GM12878 (cell line): ENCODE measurements around the gene RPL10. TPM values are rescaled to one million over a fixed set of nuclear protein-coding genes. Genes with fewer than 3 reads are reported as not detected.

Experiments
- ATAC-seq: fragments of 200-7000 bp; cut with Tn5 transposase; 3 replicates; pipeline ENCODE4 v1.9.1; 2020; ENCODE audit warnings: mild to moderate bottlenecking, moderate library complexity
- BruUV-seq: library from RNA; stranded (reverse); fragments of 400-500 nt; replicated peaks from 2 replicates; lab custom pipeline; 2021; lab: Mats Ljungman, UMichigan
- CTCF ChIA-PET: fragments of 300-600 bp; sonication (Branson Sonifier 250); formaldehyde crosslinking; extraction: SDS; loops from one replicate; lab custom pipeline; 2021; ENCODE audit warnings: inconsistent platforms; lab: Yijun Ruan, JAX
- POLR2A ChIA-PET: fragments of 350-600 bp; formaldehyde crosslinking; extraction: SDS; loops from one replicate; lab custom pipeline; 2021; ENCODE audit warnings: inconsistent platforms; lab: Charles Lee
- RAD21 ChIA-PET: fragments of 300-600 bp; sonication (Branson Sonifier 250); formaldehyde crosslinking; loops from one replicate; lab custom pipeline; 2023; ENCODE audit warnings: antibody characterized with exemption; ENCODE audit not compliant: unreplicated experiment; lab: Charles Lee
- SMC1A ChIA-PET: fragments of 300-600 bp; sonication (Branson Sonifier 250); formaldehyde crosslinking; loops from one replicate; lab custom pipeline; 2023; ENCODE audit not compliant: unreplicated experiment, uncharacterized antibody; lab: Charles Lee
- DNase-seq: peaks from one replicate; pipeline ENCODE4 v3.0.0-alpha.2; 2011; ENCODE audit warnings: low read depth, low spot score
- FAIRE-seq: peaks from 3 replicates; lab custom pipeline; 2011; peaks lifted over from hg19 to GRCh38; lab: Jason Lieb, UNC
- H2AFZ ChIP-seq: 2 replicates; pipeline ENCODE4 v1.6.0; 2011; ENCODE audit warnings: low read depth, low read length, control low read depth; ENCODE audit not compliant: control insufficient read depth
- H3K27ac ChIP-seq: 2 replicates; pipeline ENCODE4 v1.5.1; 2011; ENCODE audit warnings: control low read depth; ENCODE audit not compliant: control insufficient read depth, insufficient read depth
- H3K27me3 ChIP-seq, 2 experiments: replicated peaks in 1 of 2; 2 replicates each; pipeline versions ENCODE4 v1.6.0 to v1.6.1; 2011; ENCODE audit warnings: low read length in 1 of 2; ENCODE audit not compliant: control insufficient read depth in 2 of 2, insufficient read depth in 2 of 2
- H3K36me3 ChIP-seq, 2 experiments: 2 replicates each; pipeline ENCODE4 v1.5.1; 2011; ENCODE audit warnings: low read length in 1 of 2; ENCODE audit not compliant: control insufficient read depth in 2 of 2, insufficient read depth in 2 of 2
- H3K4me1 ChIP-seq: 2 replicates; pipeline ENCODE4 v1.6.1; 2011; ENCODE audit warnings: mild to moderate bottlenecking, low read length, moderate library complexity, mixed read lengths; ENCODE audit not compliant: control insufficient read depth, insufficient read depth
- H3K4me2 ChIP-seq: 2 replicates; pipeline ENCODE4 v1.6.0; 2011; ENCODE audit warnings: control low read depth; ENCODE audit not compliant: control insufficient read depth, insufficient read depth
- H3K4me3 ChIP-seq: fragments of 200-600 bp; sonication (generic); 2 replicates; pipeline ENCODE4 v1.5.1; 2016
- H3K79me2 ChIP-seq: 2 replicates; pipeline ENCODE4 v1.6.0; 2011; ENCODE audit warnings: low read length; ENCODE audit not compliant: control insufficient read depth, insufficient read depth
- H3K9ac ChIP-seq: 2 replicates; pipeline ENCODE4 v1.8.0; 2011; ENCODE audit warnings: low read length, control low read depth, mixed read lengths; ENCODE audit not compliant: control insufficient read depth, insufficient read depth
- H3K9me3 ChIP-seq: replicated peaks from 3 replicates; pipeline ENCODE4 v1.5.1; 2011; ENCODE audit warnings: mild to moderate bottlenecking, low read length; ENCODE audit not compliant: control insufficient read depth, insufficient read depth
- H4K20me1 ChIP-seq: 2 replicates; pipeline ENCODE4 v1.6.0; 2011; ENCODE audit not compliant: control insufficient read depth, insufficient read depth
- EGR1 ChIP-seq, 2 experiments: IDR thresholded peaks; 1 replicate in 1 of 2; 2 replicates in 1 of 2; pipeline ENCODE4 v1.6.1; 2011 to 2012; ENCODE audit warnings: low read depth in 2 of 2, low read length in 2 of 2, borderline replicate concordance in 1 of 2, mild to moderate bottlenecking in 1 of 2, moderate library complexity in 1 of 2
- FOXK2 ChIP-seq: fragments of 450-650 bp; IDR thresholded peaks from 2 replicates; pipeline ENCODE4 v1.6.1; 2017; ENCODE audit warnings: mild to moderate bottlenecking, moderate library complexity
- GATAD2B ChIP-seq: fragments of 450-650 bp; conservative IDR thresholded peaks from 2 replicates; pipeline ENCODE4 v1.6.1; 2017; ENCODE audit warnings: low read depth, mild to moderate bottlenecking, moderate library complexity
- POLR2A ChIP-seq: IDR thresholded peaks from 2 replicates; pipeline ENCODE4 v1.6.1; 2011; ENCODE audit warnings: low read depth, mild to moderate bottlenecking, low read length
- POLR2AphosphoS2 ChIP-seq: IDR thresholded peaks from 2 replicates; pipeline ENCODE4 v1.6.1; 2011; ENCODE audit warnings: low read depth, mild to moderate bottlenecking, low read length, improper control_type of control experiment, moderate library complexity
- RCOR1 ChIP-seq: conservative IDR thresholded peaks from 2 replicates; pipeline ENCODE4 v1.6.1; 2012; ENCODE audit warnings: low read depth, low read length, improper control_type of control experiment
- SREBF1 ChIP-seq: IDR thresholded peaks from 2 replicates; pipeline ENCODE4 v1.6.1; 2012; ENCODE audit warnings: mild to moderate bottlenecking, low read length
- SUPT20H ChIP-seq: IDR thresholded peaks from 2 replicates; pipeline ENCODE4 v1.6.1; 2011; ENCODE audit warnings: low read depth, mild to moderate bottlenecking, low read length, moderate library complexity, borderline replicate concordance; ENCODE audit not compliant: control insufficient read depth
- TCF3 ChIP-seq: IDR thresholded peaks from 2 replicates; pipeline ENCODE4 v1.6.1; 2012; ENCODE audit warnings: low read depth, mild to moderate bottlenecking, low read length, borderline replicate concordance; ENCODE audit not compliant: insufficient read depth
- WGBS: methylation state at CpG from one replicate; pipeline ENCODE4 v1.1.6; 2016; ENCODE audit warnings: low lambda C conversion rate; ENCODE audit not compliant: insufficient replicate concordance, insufficient coverage; ENCODE audit errors: missing lambda C conversion rate; 5-methylcytosine and 5-hydroxymethylcytosine counted together
- in situ Hi-C: fragments of 300-500 bp; cut with MboI; formaldehyde crosslinking; loops from 9 replicates; pipeline ENCODE4 v1.14.3; 2018; ENCODE audit warnings: mixed read lengths
- intact Hi-C: fragments of 100-400 bp; cut with micrococcal nuclease; formaldehyde crosslinking; loops from one replicate; pipeline ENCODE4 v1.14.2; 2022; ENCODE audit not compliant: unreplicated experiment
- polyA plus RNA-seq, 11 experiments: library from polyadenylated mRNA; depleted of rRNA in 4 of 11; unstranded in 6 of 11; stranded (reverse) in 5 of 11; fragments of >200 nt; fragmentation: Nextera tagmentation in 4 of 11; fragmentation: Illumina TruSeq in 1 of 11; extraction: Ambion mirVana in 4 of 11; extraction: Trizol in 1 of 11; gene quantifications; 1 replicate in 1 of 11; 2 replicates in 10 of 11; pipeline versions ENCODE4 v1.2.1 to v1.2.3, GENCODE V29; 2011 to 2016; ENCODE audit warnings: inconsistent platforms in 2 of 11, missing spikeins in 2 of 11, low read depth in 1 of 11
- total RNA-seq, 4 experiments: library from RNA; depleted of rRNA in 3 of 4; stranded (reverse); fragments of >200 nt in 3 of 4; fragmentation: Illumina TruSeq in 1 of 4; extraction: Trizol in 1 of 4; gene quantifications; 2 replicates each; pipeline versions ENCODE4 v1.2.1 to v1.2.3, GENCODE V29; 2013 to 2021

Gene RPL10
- total and polyA plus RNA-seq, 10 of the 15 experiments (the other 5 are each of a cell fraction or from before 2014, with no cell fraction given), result 1,938 to 7,222 (median 4,494) TPM

DNA sequence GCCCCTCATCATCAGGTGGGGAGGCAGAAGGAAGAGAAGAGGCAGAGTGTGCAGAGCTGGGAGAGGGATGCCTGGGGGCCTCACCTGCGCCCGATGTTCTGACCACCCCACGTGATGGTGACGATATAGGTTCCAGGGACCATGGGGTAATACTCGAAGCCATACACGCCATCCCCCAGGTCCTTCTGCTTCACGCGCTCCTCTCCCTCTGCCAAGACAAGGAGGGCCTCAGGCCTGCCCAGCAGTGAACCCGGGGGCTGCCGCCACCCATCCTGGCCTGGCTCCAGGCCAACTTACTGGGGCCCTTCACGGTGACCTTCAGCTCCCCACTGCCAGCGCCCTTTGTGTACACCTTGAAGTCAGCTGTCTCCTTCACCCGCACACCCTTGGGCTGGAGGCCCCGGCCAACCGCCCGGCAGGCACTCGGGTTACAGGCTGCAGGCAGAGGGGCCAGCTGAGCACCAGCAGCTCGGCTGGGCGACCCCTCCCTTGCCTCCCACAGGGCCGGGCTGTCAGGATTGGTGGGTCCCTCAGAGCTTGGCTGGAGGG is 33.1 kb upstream of the RPL10 start:
- RAD21 ChIA-PET, result no interaction called here
- H4K20me1 ChIP-seq, result no peaks in the 10 kb centered on the region

DNA sequence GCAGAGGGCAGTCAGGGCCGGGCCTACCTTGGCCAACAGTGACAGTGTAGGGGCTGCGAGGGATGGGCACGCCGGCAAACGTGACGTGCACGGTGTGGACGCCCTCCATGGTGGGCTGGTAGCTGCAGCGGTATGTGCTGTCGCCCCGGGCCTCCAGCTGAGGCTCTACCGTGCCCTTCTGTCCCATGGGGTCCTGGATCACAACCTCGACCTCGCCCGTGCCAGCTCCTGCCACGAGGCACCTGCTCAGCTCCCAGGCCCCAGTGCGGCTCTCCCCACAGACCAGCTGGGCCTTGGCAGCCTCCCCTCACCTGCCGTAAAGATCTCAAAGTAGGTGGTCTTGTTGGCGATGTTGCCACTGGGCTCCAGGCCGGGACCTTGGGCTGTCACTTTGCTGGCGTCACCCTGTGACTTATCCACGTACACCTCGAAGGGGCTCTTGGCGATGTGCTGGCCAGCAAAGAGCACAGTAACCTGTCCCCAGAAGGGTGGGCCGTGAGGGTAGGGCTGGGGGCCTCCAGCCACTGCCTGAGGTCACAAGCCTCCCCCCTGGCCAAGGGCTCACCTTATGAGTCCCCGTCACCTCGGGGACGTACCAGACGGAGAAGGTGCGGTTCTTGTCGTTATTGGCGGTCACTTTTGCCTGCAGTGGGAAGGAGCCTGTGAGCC is 32.0 kb upstream of the RPL10 start:
- H2AFZ ChIP-seq, result no peak overlapping the region
- H3K9ac ChIP-seq, result no peak overlapping the region
- ChIA-PET POLR2A (no interaction called here), SMC1A (no interaction called here), RAD21 (no interaction called here), CTCF (no interaction called here)
- FAIRE-seq, result no peak
- H3K36me3 ChIP-seq, result peaks cover 6 to 40% of the 10 kb centered on the region in 2 experiments; a peak in 3 of 4 replicates
- no peaks in the 10 kb centered on the region for H3K27me3 ChIP-seq
- ATAC-seq, result no peak
- intact Hi-C loops, result no loop called here
- H3K79me2 ChIP-seq, result peaks cover 34% of the 10 kb centered on the region
- 80% methylated on average over 32 of the region's 32 CpGs for WGBS
- in situ Hi-C loops, result no loop called here
- TF ChIP-seq SREBF1 (no peak), POLR2AphosphoS2 (0 out of 2 replicates have a peak, but pooled peaks have one; percentile 22), SUPT20H (no peak), POLR2A (peak; percentile 54)
- H3K4me2 ChIP-seq, result no peak overlapping the region
- no peak overlapping the region for H3K4me3 ChIP-seq
- no peak overlapping the region for H3K27ac ChIP-seq
- no peaks in the 10 kb centered on the region for H3K4me1 ChIP-seq
- no peaks in the 10 kb centered on the region; the same call in 2 of the 3 replicates for H3K9me3 ChIP-seq
- DNase-seq, result no peak
- BruUV-seq, result no TSS peak
- no peaks in the 10 kb centered on the region for H4K20me1 ChIP-seq

More for the DNA sequence above, 33.1 kb upstream of the RPL10 start:
- 67% methylated on average over 20 of the region's 20 CpGs for WGBS
- 0 out of 2 replicates have a peak, but pooled peaks have one; percentile 9 for TF ChIP-seq TCF3
- no peak for TF ChIP-seq EGR1 (IDR thresholded peaks at IDR 0.05; ENCODE audit: borderline replicate concordance in 1 of 2, low read depth in 2 of 2, low read length in 2 of 2)
- TF ChIP-seq RCOR1, result no peak
- no peak for TF ChIP-seq FOXK2
- no peak for TF ChIP-seq GATAD2B
- TF ChIP-seq POLR2A, result peak; percentile 28
- in situ Hi-C loops, result no loop called here
- BruUV-seq, result no TSS peak
- DNase-seq (no peak), FAIRE-seq (no peak), ATAC-seq (no peak)
- Histone ChIP-seq H3K4me2 (no peak overlapping the region), H3K79me2 (peaks cover 25% of the 10 kb centered on the region), H3K4me3 (no peak overlapping the region), H3K4me1 (no peaks in the 10 kb centered on the region), H3K27me3 (no peaks in the 10 kb centered on the region), H3K27ac (no peak overlapping the region), H3K9me3 (no peaks in the 10 kb centered on the region; the same call in 2 of the 3 replicates), H3K36me3 (peaks cover 6 to 44% of the 10 kb centered on the region in 2 experiments; a peak in 3 of 4 replicates), H2AFZ (no peak overlapping the region), H3K9ac (no peak overlapping the region)
- ChIA-PET CTCF (no interaction called here), POLR2A (no interaction called here), SMC1A (no interaction called here)
- intact Hi-C loops, result no loop called here
